IMR-90 (cell line): ENCODE results near the gene MAPKAPK2. TPM values are rescaled to one million over a fixed set of nuclear protein-coding genes. Genes with fewer than 3 reads are reported as not detected.

Experiments
- ATAC-seq: fragments of 200-7000 bp; cut with Tn5 transposase; 2 replicates; pipeline ENCODE4 v1.9.1; 2020; ENCODE audit warnings: low read depth, mild to moderate bottlenecking, moderate library complexity
- BruUV-seq: library from RNA; stranded (reverse); fragments of 400-500 nt; replicated peaks from 2 replicates; lab custom pipeline; 2021; lab: Mats Ljungman, UMichigan
- CTCF ChIA-PET: fragments of 300-600 bp; formaldehyde crosslinking; extraction: SDS; loops from one replicate; lab custom pipeline; 2021; ENCODE audit warnings: antibody characterized with exemption; lab: Yijun Ruan, JAX
- POLR2A ChIA-PET: fragments of 300-600 bp; sonication (Branson Sonifier 250); formaldehyde crosslinking; loops from one replicate; lab custom pipeline; 2022; ENCODE audit warnings: antibody characterized with exemption; ENCODE audit not compliant: unreplicated experiment; lab: Charles Lee
- DNase-seq: peaks from one replicate; pipeline ENCODE4 v3.0.0; 2013
- H2AFZ ChIP-seq: replicated peaks from 2 replicates; pipeline ENCODE3; 2013; ENCODE audit warnings: low read length, mild to moderate bottlenecking; ENCODE audit not compliant: poor library complexity
- H2AK5ac ChIP-seq: 2 replicates; pipeline ENCODE4 v1.6.1; 2013; ENCODE audit warnings: low read depth, low read length, inconsistent platforms
- H2AK9ac ChIP-seq: replicated peaks from 2 replicates; pipeline ENCODE3; 2013; ENCODE audit warnings: mild to moderate bottlenecking, low read depth, low read length, moderate library complexity; ENCODE audit not compliant: poor library complexity
- H2BK120ac ChIP-seq: 2 replicates; pipeline ENCODE4 v1.6.1; 2013; ENCODE audit warnings: low read depth, low read length, inconsistent platforms
- H2BK15ac ChIP-seq: 3 replicates; pipeline ENCODE4 v1.6.1; 2013; ENCODE audit warnings: low read depth, low read length, inconsistent platforms
- H2BK20ac ChIP-seq: 2 replicates; pipeline ENCODE4 v1.6.1; 2013; ENCODE audit warnings: low read depth, mild to moderate bottlenecking, inconsistent platforms, low read length, moderate library complexity
- H2BK5ac ChIP-seq: 2 replicates; pipeline ENCODE4 v1.6.1; 2013; ENCODE audit warnings: mild to moderate bottlenecking, low read depth, low read length, inconsistent platforms; ENCODE audit not compliant: poor library complexity, severe bottlenecking
- H3K14ac ChIP-seq: replicated peaks from 2 replicates; pipeline ENCODE4 v1.6.1; 2013; ENCODE audit warnings: low read depth, low read length, inconsistent platforms
- H3K18ac ChIP-seq: 2 replicates; pipeline ENCODE4 v1.6.1; 2013; ENCODE audit warnings: low read depth, low read length, control low read depth
- H3K23ac ChIP-seq: 2 replicates; pipeline ENCODE4 v1.6.1; 2013; ENCODE audit warnings: low read depth, low read length, inconsistent platforms
- H3K27ac ChIP-seq: 2 replicates; pipeline ENCODE4 v1.5.1; 2013; ENCODE audit warnings: mild to moderate bottlenecking, control low read depth, low read length; ENCODE audit not compliant: insufficient read depth
- H3K27me3 ChIP-seq: 2 replicates; pipeline ENCODE4 v1.6.1; 2013; ENCODE audit warnings: low read length; ENCODE audit not compliant: control insufficient read depth, insufficient read depth
- H3K36me3 ChIP-seq: 2 replicates; pipeline ENCODE4 v1.6.1; 2013; ENCODE audit warnings: low read length, mixed read lengths; ENCODE audit not compliant: control insufficient read depth, insufficient read depth
- H3K4ac ChIP-seq: 2 replicates; pipeline ENCODE4 v1.6.1; 2013; ENCODE audit warnings: low read depth, low read length, inconsistent platforms
- H3K4me1 ChIP-seq: 2 replicates; pipeline ENCODE4 v1.6.1; 2013; ENCODE audit warnings: low read length, mixed read lengths; ENCODE audit not compliant: control insufficient read depth, insufficient read depth
- H3K4me2 ChIP-seq: 2 replicates; pipeline ENCODE4 v1.6.1; 2013; ENCODE audit warnings: low read depth, mild to moderate bottlenecking, control low read depth, low read length, moderate library complexity
- H3K4me3 ChIP-seq: 2 replicates; pipeline ENCODE4 v1.5.1; 2013; ENCODE audit warnings: low read depth, mild to moderate bottlenecking, control low read depth, low read length, moderate library complexity; ENCODE audit not compliant: insufficient read depth
- H3K56ac ChIP-seq: 2 replicates; pipeline ENCODE4 v1.6.1; 2013; ENCODE audit warnings: low read length, inconsistent platforms; ENCODE audit not compliant: insufficient read depth; ENCODE audit errors: extremely low read depth
- H3K79me1 ChIP-seq, 2 experiments: 2 replicates each; pipeline ENCODE4 v1.6.1; 2013; ENCODE audit warnings: low read length in 2 of 2, inconsistent platforms in 1 of 2, low read depth in 1 of 2
- H3K9ac ChIP-seq: 2 replicates; pipeline ENCODE4 v1.6.1; 2013; ENCODE audit warnings: low read depth, low read length, control low read depth
- H3K9me1 ChIP-seq: 2 replicates; pipeline ENCODE4 v1.6.1; 2013; ENCODE audit warnings: low read length, inconsistent platforms; ENCODE audit not compliant: insufficient read depth
- H3K9me3 ChIP-seq: 2 replicates; pipeline ENCODE4 v1.6.1; 2013; ENCODE audit warnings: low read length; ENCODE audit not compliant: control insufficient read depth, insufficient read depth
- H4K20me1 ChIP-seq: 2 replicates; pipeline ENCODE4 v1.6.1; 2013; ENCODE audit warnings: low read length, inconsistent platforms; ENCODE audit not compliant: insufficient read depth
- H4K5ac ChIP-seq: 2 replicates; pipeline ENCODE4 v1.6.1; 2013; ENCODE audit warnings: mild to moderate bottlenecking, low read depth, low read length, control low read depth
- H4K8ac ChIP-seq, 2 experiments: 2 replicates each; pipeline ENCODE4 v1.6.1; 2013; ENCODE audit warnings: low read depth in 2 of 2, low read length in 2 of 2, control low read depth in 1 of 2, inconsistent platforms in 1 of 2
- H4K91ac ChIP-seq: 2 replicates; pipeline ENCODE4 v1.6.1; 2013; ENCODE audit warnings: low read depth, low read length, inconsistent platforms; ENCODE audit not compliant: insufficient read depth
- BHLHE40 ChIP-seq: fragments of 150-350 bp; IDR thresholded peaks from 2 replicates; pipeline ENCODE4 v1.6.1; 2016; ENCODE audit warnings: mild to moderate bottlenecking, low read depth, low read length
- CEBPB ChIP-seq: IDR thresholded peaks from 2 replicates; pipeline ENCODE4 v1.6.1; 2012; ENCODE audit warnings: low read depth, low read length, improper control_type of control experiment
- CHD1 ChIP-seq: IDR thresholded peaks from 2 replicates; pipeline ENCODE4 v1.6.1; 2012; ENCODE audit warnings: low read depth, low read length, improper control_type of control experiment
- CTCF ChIP-seq: conservative IDR thresholded peaks from 2 replicates; pipeline ENCODE4 v1.5.1; 2012; ENCODE audit warnings: mild to moderate bottlenecking, low read depth, low read length, improper control_type of control experiment
- ELK1 ChIP-seq: fragments of 150-350 bp; IDR thresholded peaks from 2 replicates; pipeline ENCODE4 v1.6.1; 2016; ENCODE audit warnings: low read depth, mild to moderate bottlenecking, low read length, moderate library complexity, borderline replicate concordance
- FOS ChIP-seq: fragments of 150-350 bp; IDR thresholded peaks from 2 replicates; pipeline ENCODE4 v1.6.1; 2016; ENCODE audit warnings: low read depth, low read length
- MAFK ChIP-seq: IDR thresholded peaks from 2 replicates; pipeline ENCODE4 v1.6.1; 2012; ENCODE audit warnings: low read depth, low read length, improper control_type of control experiment
- MAZ ChIP-seq: IDR thresholded peaks from 2 replicates; pipeline ENCODE4 v1.6.1; 2012; ENCODE audit warnings: low read depth, mild to moderate bottlenecking, low read length, improper control_type of control experiment, moderate library complexity, borderline replicate concordance
- MXI1 ChIP-seq: IDR thresholded peaks from 2 replicates; pipeline ENCODE4 v1.6.1; 2012; ENCODE audit warnings: low read depth, mild to moderate bottlenecking, low read length, moderate library complexity, borderline replicate concordance
- NFE2L2 ChIP-seq: fragments of 150-350 bp; IDR thresholded peaks from 2 replicates; pipeline ENCODE4 v1.6.1; 2016; ENCODE audit warnings: low read depth, mild to moderate bottlenecking, low read length
- POLR2A ChIP-seq: IDR thresholded peaks from 2 replicates; pipeline ENCODE4 v1.6.1; 2012; ENCODE audit warnings: mild to moderate bottlenecking, low read depth, low read length
- RAD21 ChIP-seq: IDR thresholded peaks from 2 replicates; pipeline ENCODE4 v1.6.1; 2012; ENCODE audit warnings: low read length, improper control_type of control experiment
- RCOR1 ChIP-seq: IDR thresholded peaks from 2 replicates; pipeline ENCODE4 v1.6.1; 2012; ENCODE audit warnings: mild to moderate bottlenecking, low read length, improper control_type of control experiment; ENCODE audit not compliant: insufficient replicate concordance
- RFX5 ChIP-seq: IDR thresholded peaks from 2 replicates; pipeline ENCODE4 v1.8.0; 2012; ENCODE audit warnings: low read depth, mild to moderate bottlenecking, low read length, moderate library complexity
- SMC3 ChIP-seq: fragments of 150-350 bp; IDR thresholded peaks from 2 replicates; pipeline ENCODE4 v1.6.1; 2016; ENCODE audit warnings: low read depth, mild to moderate bottlenecking, antibody characterized with exemption, low read length, moderate library complexity
- WGBS, 2 experiments: methylation state at CpG; one replicate each; pipeline versions ENCODE4 v1.1.5 to v1.1.7; 2013; ENCODE audit warnings: missing lambda C conversion rate in 2 of 2; ENCODE audit not compliant: insufficient read length in 1 of 2; ENCODE audit errors: extremely low coverage in 2 of 2; 5-methylcytosine and 5-hydroxymethylcytosine counted together
- dilution Hi-C: fragments of 300-500 bp; cut with HindIII; formaldehyde crosslinking; loops from one replicate; pipeline ENCODE4 v1.14.3; 2018; ENCODE audit warnings: low sequenced_read_pairs; ENCODE audit not compliant: unreplicated experiment
- in situ Hi-C: fragments of 300-500 bp; cut with MboI; formaldehyde crosslinking; loops from 3 replicates; pipeline ENCODE4 v1.14.3; 2019; ENCODE audit warnings: low sequenced_read_pairs, inconsistent platforms, mixed read lengths
- intact Hi-C: fragments of 100-400 bp; cut with micrococcal nuclease; formaldehyde crosslinking; loops from 2 replicates; pipeline ENCODE4 v1.10.0; 2022
- polyA plus RNA-seq, 3 experiments: library from polyadenylated mRNA; depleted of rRNA; stranded (reverse); fragments of >200 nt; gene quantifications; 2 replicates each; pipeline ENCODE4 v1.2.3, GENCODE V29; 2012; ENCODE audit warnings: low replicate concordance in 1 of 3
- total RNA-seq: library from RNA; depleted of rRNA; stranded (reverse); fragments of >200 nt; gene quantifications from 2 replicates; pipeline ENCODE4 v1.2.3, GENCODE V29; 2012
- TF ChIP-seq, protein P1 (sequence below): fragments of 150-350 bp; IDR thresholded peaks from 2 replicates; pipeline ENCODE4 v1.6.1; 2017; ENCODE audit warnings: mild to moderate bottlenecking, antibody characterized with exemption, low read length, low read depth

The MAPKAPK2 gene
- total and polyA plus RNA-seq, 2 of the 4 experiments (the other 2 are of a cell fraction): 56.5 to 66.4 TPM

GRCh38 chr1:206760590-206760989 is 75.9 kb downstream of the MAPKAPK2 start:
- Histone ChIP-seq H2AK9ac (no peak overlapping the region), H4K91ac (no peak overlapping the region), H3K4me2 (no peak overlapping the region), H3K27me3 (no peaks in the 10 kb centered on the region), H3K14ac (no peak overlapping the region), H4K8ac (no peak overlapping the region), H4K5ac (no peak overlapping the region), H3K9me3 (peaks cover 2% of the 10 kb centered on the region), H2AFZ (no peak overlapping the region), H2BK20ac (no peak overlapping the region), H3K23ac (no peak overlapping the region), H2AK5ac (no peak overlapping the region), H3K56ac (no peak overlapping the region), H3K9ac (no peak overlapping the region), H3K4me1 (no peaks in the 10 kb centered on the region), H2BK15ac (no peak overlapping the region), H2BK120ac (no peak overlapping the region), H3K4ac (no peak overlapping the region), H4K20me1 (no peaks in the 10 kb centered on the region), H3K18ac (no peak overlapping the region), H3K79me1 (no peaks in the 10 kb centered on the region), H3K27ac (no peak overlapping the region), H3K36me3 (no peaks in the 10 kb centered on the region), H2BK5ac (no peak overlapping the region), H3K9me1 (no peaks in the 10 kb centered on the region), H3K4me3 (no peak overlapping the region)
- dilution Hi-C loops (no loop called here), intact Hi-C loops (no loop called here), in situ Hi-C loops (no loop called here)
- no TSS peak for BruUV-seq
- ChIA-PET POLR2A (no interaction called here), CTCF (interaction anchor here (0.8 kb wide), 1 partner anchor 24 kb away, joined by 3 read pairs; no protein-coding TSS in a partner anchor)
- TF ChIP-seq RCOR1: no peak
- TF ChIP-seq MXI1: no peak
- TF ChIP-seq ELK1: no peak
- no peak for TF ChIP-seq POLR2A
- TF ChIP-seq, protein P1, sequence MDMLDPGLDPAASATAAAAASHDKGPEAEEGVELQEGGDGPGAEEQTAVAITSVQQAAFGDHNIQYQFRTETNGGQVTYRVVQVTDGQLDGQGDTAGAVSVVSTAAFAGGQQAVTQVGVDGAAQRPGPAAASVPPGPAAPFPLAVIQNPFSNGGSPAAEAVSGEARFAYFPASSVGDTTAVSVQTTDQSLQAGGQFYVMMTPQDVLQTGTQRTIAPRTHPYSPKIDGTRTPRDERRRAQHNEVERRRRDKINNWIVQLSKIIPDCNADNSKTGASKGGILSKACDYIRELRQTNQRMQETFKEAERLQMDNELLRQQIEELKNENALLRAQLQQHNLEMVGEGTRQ: no peak
- no peak for TF ChIP-seq FOS
- no peak for TF ChIP-seq SMC3
- no peak for TF ChIP-seq NFE2L2
- TF ChIP-seq BHLHE40: no peak
- TF ChIP-seq MAFK: no peak
- no peak for TF ChIP-seq RAD21
- TF ChIP-seq CTCF: no peak
- no peak for TF ChIP-seq CEBPB
- TF ChIP-seq RFX5: no peak
- no peak for TF ChIP-seq CHD1
- no peak for TF ChIP-seq MAZ
- DNase-seq: no peak
- no peak for ATAC-seq
- WGBS, 2 experiments: no CpG with 5 or more reads among the region's 1 CpG
